Stimulated activated CD8-positive, alpha-beta memory T cell treated with anti-CD3 and anti-CD28 coated beads, Interleukin-4, amount 100 ng/mL, for 48 hours (primary cell): ENCODE measurements around the gene SF3B1.
A peak's percentile ranks its signal among the peaks of the same experiment; 100 is the strongest.
"Not testable (repeated sequence)": the region's sequence is repeated elsewhere in the genome, so short reads cannot be mapped to it uniquely, and the experiment has no call there.

Experiments
- DNase-seq: peaks from one replicate; pipeline ENCODE4 v3.0.0-alpha.2; 2020

Gene SF3B1, protein sequence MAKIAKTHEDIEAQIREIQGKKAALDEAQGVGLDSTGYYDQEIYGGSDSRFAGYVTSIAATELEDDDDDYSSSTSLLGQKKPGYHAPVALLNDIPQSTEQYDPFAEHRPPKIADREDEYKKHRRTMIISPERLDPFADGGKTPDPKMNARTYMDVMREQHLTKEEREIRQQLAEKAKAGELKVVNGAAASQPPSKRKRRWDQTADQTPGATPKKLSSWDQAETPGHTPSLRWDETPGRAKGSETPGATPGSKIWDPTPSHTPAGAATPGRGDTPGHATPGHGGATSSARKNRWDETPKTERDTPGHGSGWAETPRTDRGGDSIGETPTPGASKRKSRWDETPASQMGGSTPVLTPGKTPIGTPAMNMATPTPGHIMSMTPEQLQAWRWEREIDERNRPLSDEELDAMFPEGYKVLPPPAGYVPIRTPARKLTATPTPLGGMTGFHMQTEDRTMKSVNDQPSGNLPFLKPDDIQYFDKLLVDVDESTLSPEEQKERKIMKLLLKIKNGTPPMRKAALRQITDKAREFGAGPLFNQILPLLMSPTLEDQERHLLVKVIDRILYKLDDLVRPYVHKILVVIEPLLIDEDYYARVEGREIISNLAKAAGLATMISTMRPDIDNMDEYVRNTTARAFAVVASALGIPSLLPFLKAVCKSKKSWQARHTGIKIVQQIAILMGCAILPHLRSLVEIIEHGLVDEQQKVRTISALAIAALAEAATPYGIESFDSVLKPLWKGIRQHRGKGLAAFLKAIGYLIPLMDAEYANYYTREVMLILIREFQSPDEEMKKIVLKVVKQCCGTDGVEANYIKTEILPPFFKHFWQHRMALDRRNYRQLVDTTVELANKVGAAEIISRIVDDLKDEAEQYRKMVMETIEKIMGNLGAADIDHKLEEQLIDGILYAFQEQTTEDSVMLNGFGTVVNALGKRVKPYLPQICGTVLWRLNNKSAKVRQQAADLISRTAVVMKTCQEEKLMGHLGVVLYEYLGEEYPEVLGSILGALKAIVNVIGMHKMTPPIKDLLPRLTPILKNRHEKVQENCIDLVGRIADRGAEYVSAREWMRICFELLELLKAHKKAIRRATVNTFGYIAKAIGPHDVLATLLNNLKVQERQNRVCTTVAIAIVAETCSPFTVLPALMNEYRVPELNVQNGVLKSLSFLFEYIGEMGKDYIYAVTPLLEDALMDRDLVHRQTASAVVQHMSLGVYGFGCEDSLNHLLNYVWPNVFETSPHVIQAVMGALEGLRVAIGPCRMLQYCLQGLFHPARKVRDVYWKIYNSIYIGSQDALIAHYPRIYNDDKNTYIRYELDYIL

DNA sequence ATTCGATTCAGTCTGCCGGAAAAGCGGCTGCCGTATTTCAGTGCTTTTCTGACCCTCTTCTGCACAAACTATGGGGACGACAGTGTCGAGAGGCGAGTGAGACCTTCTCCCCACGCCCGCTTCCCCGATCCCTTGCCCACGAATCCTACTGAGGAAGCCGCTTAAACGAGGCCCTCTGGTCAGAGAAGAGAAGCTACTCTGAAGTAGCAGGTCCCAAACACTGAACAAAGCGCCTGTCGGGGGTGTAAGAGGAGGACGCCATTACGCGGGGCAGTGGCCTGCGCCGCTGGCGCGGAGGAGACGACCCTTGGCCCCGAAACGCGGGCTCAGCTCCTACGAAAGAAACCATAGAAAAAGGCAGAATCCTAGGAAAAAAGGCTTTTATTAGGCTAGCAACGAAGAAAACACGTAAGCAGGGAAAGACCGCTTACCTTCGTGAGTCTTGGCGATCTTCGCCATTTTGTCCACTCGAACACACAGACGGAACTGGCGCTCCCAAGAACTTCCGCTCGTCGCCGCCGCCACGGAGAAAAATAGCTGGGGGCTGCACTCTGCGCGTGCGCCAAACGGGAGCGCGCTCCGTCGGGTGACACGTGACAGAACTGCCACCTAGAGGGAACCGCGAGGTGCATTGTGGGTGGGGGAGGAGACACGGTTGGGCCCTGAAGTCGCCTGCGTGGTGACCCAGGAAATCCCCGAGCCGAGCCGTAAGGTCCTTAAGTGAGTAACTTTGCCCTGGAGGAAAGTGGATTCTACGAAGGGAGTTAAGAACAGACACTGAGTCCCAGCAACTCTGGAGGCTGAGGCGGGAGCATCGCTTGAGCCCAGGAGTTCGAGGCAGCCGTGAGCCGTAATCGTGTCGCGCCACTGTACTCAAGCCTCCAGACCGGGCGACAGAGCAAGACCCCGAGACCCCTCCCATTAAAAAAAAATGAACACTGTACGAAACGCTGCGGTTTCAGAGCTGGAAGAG lies at the start of gene SF3B1:
TSS of gene SF3B1 (minus strand) at position 488 of the 973 bp plus-strand sequence. CDS start at position 459, 29 bp downstream.
- DNase-seq, result peak; percentile 99

GRCh38 chr2:197484248-197484647 lies 49.4 kb upstream of the SF3B1 start:
- DNase-seq, result not testable (repeated sequence)

DNA sequence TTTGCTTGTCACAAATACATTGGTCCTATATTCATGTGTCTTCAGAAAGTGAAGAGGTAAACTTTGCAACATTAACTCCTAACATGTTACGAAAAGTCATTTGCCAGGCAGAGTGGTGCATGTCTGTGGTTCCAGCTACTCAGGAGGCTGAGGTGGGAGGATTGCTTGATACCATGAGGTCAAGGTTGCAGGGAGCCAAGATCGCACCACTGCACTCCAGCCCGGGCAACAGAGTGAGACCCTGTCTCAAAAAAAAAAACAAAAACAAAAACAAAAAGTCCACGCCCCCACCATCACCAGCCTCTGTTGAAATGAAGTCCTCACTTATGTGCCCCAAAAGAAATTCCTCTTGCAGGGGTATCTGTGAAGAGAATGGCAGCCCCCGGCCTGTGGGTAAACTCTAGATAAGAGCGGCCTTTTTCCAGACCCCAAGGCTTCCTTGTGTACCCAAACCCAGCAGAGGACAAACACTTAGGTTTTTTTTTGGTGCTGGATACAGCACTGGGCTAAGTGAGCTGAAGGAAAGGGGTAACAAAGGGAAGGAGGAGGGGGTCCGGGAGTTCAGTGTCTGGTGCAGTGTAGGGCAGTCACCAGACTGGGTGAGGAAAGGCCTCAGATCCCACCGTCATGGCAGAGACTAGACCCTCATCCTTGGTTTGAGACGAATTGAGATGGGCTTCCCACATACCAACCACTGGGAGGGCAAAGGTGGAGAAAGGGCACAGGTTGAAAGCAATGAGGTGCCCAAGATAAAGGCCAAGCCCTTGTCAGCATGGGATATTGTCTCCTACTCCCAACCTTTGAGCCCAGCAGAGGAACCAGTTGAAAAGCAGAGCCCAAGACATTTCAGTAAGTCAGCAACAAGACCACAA lies 45.6 kb upstream of the SF3B1 start:
- no peak for DNase-seq

- no peak for DNase-seq
Observed at GRCh38 chr2:197477797-197478196, 43.0 kb upstream of the SF3B1 start.

DNA sequence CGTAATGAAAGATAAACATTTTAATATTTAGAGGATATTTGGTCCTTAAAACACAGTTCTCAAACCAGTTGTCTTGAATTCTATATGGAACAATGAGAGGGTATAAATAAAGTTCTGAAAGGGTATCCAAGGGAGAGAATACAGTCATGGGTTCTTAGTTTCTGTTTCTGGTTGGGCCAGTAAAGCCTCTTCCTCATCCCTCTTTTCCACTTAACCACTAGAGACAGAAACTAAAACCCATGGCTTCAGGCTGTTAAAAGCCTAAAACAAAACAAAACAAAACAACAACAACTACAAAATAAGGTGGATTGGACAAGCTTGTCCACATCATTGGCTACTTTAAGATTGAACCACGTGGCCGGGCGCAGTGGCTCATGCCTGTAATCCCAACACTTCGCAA lies 37.3 kb upstream of the SF3B1 start:
- DNase-seq, result no peak

DNA sequence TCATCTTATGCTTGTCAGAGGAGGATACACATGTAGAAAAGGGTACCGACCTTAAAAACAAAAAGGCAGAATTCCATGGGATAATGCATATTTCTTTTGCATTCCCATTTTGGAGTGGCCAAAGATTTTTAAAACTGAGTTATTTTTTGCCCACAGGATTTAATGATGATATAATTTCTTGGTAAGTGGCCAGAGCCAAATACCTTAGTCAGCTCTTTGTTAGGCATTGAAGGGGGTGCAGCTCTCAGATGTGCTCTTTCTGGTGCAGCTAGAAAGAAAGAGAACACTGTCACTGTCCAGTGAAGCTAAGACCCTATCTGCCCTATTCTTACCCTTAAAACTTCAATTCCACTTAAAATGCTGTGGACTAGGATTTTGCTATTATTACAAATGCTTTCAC lies 29.3 kb upstream of the SF3B1 start:
- no peak for DNase-seq

DNA sequence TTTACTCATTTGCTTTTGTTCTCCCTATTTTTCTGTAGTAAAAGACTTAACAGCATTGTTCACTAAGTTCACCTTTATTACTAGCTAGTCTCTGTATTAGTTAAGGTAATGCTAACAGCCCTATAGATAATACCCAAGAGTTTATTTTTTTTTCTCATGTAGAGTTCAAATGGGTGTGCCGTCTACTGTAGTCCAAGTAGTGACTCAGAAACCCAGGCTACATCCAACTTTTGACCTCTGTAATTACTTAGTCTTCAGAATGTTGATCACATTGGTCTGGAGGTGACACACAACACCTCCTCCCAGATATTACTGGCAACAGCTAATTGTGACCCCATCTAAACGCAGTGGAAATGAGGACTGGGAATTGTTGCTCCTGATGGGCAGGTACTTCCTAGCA lies 26.2 kb upstream of the SF3B1 start:
- no peak for DNase-seq

GRCh38 chr2:197460649-197461048 lies 25.8 kb upstream of the SF3B1 start:
- DNase-seq, result no peak

DNA sequence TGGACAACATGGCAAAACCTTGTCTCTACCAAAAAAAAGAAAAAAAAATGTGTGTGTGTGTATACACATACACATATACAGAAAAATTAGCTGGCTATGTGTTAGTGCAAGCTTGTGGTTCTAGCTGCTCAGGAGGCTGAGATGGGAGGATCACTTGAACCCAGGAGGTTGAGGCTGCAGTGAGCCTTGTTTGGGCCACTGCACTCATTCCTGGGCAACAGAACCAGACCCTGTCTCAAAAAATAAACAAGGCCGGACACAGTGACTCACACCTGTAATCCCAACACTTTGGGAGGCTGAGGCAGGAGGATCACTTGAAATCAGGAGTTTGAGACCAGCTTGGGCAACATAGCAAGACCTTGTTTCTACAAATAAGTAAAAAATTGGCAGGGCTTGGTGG lies 20.6 kb upstream of the SF3B1 start:
- no peak for DNase-seq

GRCh38 chr2:197454923-197455322 lies 20.1 kb upstream of the SF3B1 start:
- DNase-seq, result no peak

DNA sequence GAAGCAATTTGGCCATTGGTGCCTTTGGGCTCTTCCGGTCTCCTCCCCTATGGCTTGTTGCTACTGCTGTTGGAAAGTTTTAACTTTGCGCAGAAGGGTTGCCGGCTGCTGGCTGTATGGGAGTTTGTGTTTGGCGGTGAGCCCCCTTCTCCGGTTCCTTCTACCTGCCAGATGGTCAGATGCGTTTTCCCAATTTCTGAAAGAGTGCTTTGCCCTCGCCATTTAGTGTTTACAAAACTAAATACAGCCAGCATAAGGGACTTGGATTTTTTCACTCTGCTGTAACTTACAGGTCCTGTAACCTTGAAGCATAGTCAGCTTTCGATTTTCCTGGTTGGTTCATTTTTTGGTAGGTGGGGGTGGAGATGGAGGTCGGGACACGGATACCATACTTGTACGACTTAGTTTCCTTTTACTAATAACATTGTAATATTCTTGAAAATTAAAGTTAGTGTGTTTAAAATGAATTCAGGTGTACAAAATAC lies 19.1 kb upstream of the SF3B1 start:
- no peak for DNase-seq

DNA sequence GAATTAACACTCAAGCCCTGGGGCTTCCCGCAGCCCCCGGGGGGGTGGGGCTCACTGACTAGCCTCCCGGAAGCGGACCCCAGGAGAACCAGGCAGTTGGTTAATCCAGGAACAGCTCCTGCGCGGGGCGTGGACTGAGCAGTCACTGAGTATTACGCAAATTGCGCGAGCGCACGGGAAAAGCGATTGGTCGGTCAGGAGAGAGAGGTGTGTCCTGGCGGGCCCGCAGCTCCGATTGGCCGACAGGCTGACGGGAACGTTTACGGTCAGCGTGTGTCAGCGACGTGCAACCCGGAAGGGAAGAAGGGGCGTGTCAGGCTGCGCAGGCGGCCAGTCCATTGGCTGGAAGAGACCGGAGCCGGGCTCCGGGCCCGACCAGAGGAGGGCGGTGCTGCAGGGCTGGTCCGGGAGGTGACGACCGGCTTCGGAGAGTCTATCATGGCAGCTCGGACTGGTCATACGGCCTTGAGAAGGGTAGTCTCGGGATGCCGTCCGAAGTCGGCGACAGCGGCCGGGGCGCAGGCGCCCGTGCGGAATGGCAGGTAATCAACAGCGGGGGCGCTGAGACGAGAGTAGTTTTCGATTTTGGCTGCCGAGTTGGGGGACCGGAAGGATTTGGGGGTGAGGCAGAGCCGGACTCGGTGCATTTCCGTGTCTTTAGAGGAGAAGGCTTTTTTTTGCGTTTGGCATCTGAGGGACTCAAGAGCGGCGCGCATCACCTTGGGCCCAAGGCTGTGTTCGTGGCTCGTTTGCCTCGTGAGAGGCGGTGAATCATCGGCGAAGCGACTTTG lies 18.5 kb upstream of the SF3B1 start, which contains the start of gene COQ10B:
TSS of gene COQ10B (plus strand) at position 430 of the 791 bp plus-strand sequence. CDS start at position 439, 9 bp downstream.
- peak; percentile 98 for DNase-seq

DNA sequence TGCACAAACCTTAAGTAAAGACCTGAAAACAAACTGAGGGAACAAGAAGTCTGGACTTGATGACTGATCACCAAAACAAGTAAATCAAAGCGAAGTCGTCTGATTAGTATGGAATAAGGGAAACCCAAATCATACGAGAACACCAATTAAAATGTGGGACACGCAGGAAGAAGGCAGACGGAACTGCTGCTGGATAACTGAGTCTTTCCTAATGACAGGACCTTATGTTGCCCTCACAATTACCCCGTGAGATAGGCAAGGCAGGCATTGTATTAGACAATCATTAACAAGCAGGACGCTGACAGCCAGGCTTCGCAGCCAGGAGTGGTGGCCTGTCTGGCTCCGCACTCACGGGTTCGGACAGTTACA lies 17.9 kb upstream of the SF3B1 start:
- DNase-seq, result no peak

DNA sequence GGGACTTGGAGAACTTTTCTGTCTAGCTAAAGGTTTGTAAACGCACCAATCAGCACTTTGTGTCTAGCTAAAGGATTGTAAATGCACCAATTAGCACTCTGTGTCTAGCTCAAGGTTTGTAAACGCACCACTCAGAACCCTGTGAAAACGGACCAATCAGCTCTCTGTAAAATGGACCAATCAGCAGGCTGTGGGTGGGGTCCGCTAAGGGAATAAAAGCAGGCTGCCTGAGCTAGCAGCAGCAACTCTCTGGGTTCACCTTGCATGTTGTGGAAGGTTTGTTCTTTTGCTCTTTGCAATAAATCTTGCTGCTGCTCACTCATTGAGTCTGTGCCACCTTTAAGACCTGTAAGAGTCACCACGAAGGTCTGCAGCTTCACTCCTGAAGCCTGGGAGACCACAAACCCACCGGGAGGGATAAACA lies 16.1 kb upstream of the SF3B1 start:
- DNase-seq, result not testable (repeated sequence)

DNA sequence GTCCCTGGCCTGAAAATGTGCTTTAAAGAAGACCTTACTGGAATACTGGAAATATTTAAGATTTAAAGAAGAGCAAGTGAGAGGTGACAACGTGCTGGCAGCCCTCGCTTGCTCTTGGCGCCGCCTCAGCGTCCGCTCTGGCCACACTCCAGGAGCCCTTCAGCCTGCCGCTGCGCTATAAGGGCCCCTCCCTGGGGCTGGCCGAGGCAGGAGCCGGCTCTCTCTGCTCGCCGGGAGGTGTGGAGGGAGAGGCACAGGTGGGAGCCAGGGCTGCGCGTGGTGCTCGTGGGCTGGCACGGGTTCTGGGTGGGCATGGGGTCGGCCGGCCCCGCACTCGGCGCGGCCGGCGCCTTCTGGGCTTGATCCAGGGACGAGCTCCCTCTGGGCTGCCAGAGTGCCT lies 15.6 kb upstream of the SF3B1 start:
- no peak for DNase-seq

DNA sequence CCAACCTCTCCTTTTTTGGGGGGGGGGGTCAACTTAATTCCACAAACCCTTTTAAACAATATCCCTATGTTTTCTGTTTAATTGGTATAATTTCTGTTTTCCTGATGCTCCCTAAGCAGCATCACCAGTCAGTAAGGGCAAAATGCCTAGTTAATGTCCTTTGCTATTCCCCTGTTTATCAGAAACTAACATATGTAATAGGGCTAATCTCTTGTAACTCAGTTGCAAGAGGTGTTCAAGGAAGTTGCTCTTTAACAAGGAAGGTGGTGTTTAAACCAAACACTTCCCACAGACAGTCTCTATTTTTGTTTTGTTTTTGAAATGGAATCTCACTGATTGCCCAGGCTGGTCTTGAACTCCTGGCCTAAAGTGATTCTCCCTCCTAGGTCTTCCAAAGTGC lies 12.0 kb upstream of the SF3B1 start:
- no peak for DNase-seq

GRCh38 chr2:197445746-197446145 lies 10.9 kb upstream of the SF3B1 start:
- no peak for DNase-seq

- DNase-seq, result no peak
Observed at GRCh38 chr2:197442857-197443256, 8.0 kb upstream of the SF3B1 start.

DNA sequence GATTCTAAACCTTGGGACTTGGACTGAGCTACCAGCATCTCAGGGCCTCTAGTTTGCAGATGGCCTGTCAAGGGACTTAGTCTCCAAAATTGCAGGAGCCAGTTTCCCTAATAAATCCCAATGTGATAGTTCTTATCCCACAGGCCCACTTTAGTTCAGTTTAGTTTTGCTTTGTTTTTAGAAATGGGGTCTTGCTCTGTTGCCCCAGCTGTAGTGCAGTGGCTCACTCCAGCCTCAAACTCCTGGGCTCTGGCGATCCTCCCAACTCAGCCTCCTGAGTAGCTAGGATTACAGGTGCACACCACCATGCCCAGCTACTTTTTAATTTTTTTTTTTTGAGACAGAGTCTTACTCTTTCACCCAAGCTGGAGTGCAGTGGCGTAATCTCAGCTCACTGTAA lies 2.6 kb upstream of the SF3B1 start:
- no peak for DNase-seq
